RWPE1 (cell line): ENCODE data around the gene MTHFD1.

Source experiments
- CTCF ChIA-PET: fragments of 350-600 bp; sonication (Branson Sonifier 250); formaldehyde crosslinking; extraction: SDS; loops from one replicate; lab custom pipeline; 2021; lab: Yijun Ruan, JAX
- POLR2A ChIA-PET: fragments of 400-600 bp; formaldehyde crosslinking; extraction: SDS; loops from one replicate; lab custom pipeline; 2020; ENCODE audit warnings: antibody characterized with exemption; ENCODE audit not compliant: low non-redundant PET; lab: Yijun Ruan, JAX
- DNase-seq: peaks from one replicate; pipeline ENCODE4 v3.0.0; 2012; ENCODE audit warnings: low spot score
- H3K27ac ChIP-seq: fragments of 450-650 bp; 2 replicates; pipeline ENCODE4 v1.5.1; 2017
- TF ChIP-seq, protein P1 (sequence below): fragments of 450-650 bp; conservative IDR thresholded peaks from 2 replicates; pipeline ENCODE4 v1.5.1; 2017; ENCODE audit warnings: low read depth, mild to moderate bottlenecking

The MTHFD1 gene

DNA sequence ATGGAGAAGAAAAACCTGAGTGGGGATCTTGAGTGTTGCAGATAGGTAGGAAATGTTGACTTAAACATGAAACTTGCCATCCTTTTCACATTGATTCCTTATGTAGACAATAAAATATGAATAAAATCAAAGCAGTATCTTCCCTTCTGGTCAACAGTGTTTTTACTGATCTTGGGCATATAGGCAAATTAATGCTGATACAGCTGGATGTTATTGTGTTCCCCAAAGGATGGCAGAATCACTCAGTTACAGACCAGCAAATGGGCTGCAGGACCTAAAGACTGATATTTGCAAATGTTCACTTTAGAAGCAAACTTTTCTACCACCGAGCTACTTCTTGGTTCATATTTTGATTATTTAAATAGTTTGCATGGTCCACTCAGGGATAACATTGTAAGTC lies 33.9 kb downstream of the MTHFD1 start:
- no peak overlapping the region for H3K27ac ChIP-seq
- DNase-seq, result no peak
- ChIA-PET CTCF (interaction anchor here (1.5 kb wide), 1 partner anchor 8 kb away, joined by 6 read pairs; no protein-coding TSS in a partner anchor), POLR2A (no interaction called here)
- TF ChIP-seq, protein P1, sequence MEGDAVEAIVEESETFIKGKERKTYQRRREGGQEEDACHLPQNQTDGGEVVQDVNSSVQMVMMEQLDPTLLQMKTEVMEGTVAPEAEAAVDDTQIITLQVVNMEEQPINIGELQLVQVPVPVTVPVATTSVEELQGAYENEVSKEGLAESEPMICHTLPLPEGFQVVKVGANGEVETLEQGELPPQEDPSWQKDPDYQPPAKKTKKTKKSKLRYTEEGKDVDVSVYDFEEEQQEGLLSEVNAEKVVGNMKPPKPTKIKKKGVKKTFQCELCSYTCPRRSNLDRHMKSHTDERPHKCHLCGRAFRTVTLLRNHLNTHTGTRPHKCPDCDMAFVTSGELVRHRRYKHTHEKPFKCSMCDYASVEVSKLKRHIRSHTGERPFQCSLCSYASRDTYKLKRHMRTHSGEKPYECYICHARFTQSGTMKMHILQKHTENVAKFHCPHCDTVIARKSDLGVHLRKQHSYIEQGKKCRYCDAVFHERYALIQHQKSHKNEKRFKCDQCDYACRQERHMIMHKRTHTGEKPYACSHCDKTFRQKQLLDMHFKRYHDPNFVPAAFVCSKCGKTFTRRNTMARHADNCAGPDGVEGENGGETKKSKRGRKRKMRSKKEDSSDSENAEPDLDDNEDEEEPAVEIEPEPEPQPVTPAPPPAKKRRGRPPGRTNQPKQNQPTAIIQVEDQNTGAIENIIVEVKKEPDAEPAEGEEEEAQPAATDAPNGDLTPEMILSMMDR, result no peak

DNA sequence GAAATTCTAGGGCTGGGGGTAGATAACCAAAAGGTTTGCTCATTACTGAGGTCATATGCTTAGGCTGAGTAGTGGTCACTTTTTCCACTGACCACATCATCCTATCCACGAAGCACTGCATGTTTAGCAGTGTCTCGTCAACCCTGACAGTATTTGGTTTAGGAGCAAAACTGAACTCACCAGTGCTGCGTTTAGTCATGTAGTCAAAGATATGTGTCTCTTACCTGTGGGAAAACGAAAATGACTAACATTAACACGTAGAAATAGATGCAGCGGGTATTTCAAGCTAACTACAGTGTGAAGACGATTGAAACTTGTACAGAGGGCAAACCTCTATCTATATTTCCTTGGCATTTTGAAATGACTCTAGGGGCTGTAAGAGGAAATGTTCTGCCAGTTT lies 34.6 kb downstream of the MTHFD1 start:
- ChIA-PET POLR2A (no interaction called here), CTCF (interaction anchor here (0.6 kb wide), 1 partner anchor 25 kb away, joined by 4 read pairs; no protein-coding TSS in a partner anchor)
- no peak overlapping the region for H3K27ac ChIP-seq
- TF ChIP-seq, protein P1, result no peak
- no peak for DNase-seq

DNA sequence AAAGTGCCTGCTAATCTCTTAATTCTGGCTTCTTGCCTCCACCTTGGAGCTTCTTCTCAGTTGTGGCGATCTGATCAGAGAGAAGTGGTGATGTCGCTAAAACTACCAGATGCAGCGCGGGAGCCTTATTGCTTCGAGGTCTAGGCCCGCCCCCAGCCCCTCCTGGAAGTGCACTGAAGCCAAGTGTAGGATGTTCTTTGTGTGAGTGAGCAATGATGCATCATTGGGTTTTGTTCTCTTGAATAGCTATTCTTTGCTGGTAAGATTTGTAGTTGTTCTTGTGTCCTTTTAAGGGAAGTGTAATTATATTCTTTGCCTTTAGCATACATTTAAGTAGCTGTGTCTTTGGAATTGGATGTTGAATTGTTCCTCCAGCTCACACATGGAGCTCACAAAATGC lies 35.8 kb downstream of the MTHFD1 start:
- TF ChIP-seq, protein P1, result no peak
- no peak overlapping the region for H3K27ac ChIP-seq
- ChIA-PET POLR2A (no interaction called here), CTCF (interaction anchor here (0.6 kb wide), 1 partner anchor 110 kb away, joined by 3 read pairs; no protein-coding TSS in a partner anchor)
- DNase-seq, result no peak

DNA sequence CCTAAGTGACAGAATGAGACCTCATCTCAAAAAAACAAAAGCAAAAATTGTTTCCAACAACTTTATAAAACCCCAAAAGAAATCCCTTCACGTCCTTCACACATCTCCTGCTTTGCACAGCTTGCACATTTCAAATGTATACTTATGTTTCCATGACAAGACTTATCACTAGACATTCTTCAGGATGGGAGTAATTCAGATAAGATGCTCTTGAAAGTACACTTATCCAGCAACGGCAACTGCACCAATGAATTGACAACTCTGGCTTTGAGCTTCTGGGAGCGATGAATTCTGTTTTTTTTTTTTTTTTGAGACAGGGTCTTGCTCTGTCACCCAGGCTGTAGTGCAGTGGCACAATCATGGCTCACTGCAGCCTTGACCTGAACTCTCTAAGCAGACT lies 46.4 kb downstream of the MTHFD1 start:
- TF ChIP-seq, protein P1, result no peak
- ChIA-PET POLR2A (no interaction called here), CTCF (interaction anchor here (0.6 kb wide), 1 partner anchor 74 kb away, joined by 5 read pairs; no protein-coding TSS in a partner anchor)
- DNase-seq, result no peak
- H3K27ac ChIP-seq, result no peak overlapping the region

DNA sequence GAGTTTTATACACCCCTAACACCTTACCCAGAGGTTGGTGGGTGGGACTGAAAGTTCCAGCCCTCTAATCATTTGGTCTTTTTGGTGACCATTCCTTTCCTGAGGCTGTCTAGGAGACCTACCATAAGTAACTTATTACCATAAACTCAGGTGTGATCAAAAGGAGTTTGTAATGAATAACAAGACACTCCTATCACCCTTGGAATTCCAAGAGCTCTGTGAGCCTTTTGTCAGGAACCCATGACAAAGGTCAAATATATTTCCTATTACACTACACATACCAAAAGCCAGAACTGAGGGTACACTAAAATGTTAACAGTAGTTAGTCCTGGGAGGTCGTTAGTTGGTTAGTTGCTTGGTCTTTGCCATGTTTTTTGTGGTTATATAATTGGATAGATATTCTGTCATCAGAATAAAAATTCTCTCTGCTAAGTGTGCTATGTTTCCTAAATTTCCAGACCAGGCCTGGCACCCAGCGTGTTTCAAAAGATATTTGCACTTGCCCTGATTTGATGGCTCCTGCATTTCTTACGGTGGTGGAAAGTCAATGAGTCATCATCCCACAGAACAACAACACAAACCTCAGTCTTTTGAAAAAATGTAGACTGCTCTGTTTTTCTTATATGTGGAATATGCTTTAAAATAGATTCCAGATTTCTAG lies 50.2 kb downstream of the MTHFD1 start:
- no peak overlapping the region for H3K27ac ChIP-seq
- TF ChIP-seq, protein P1, result no peak
- ChIA-PET POLR2A (no interaction called here), CTCF (interaction anchor here (0.6 kb wide), 1 partner anchor 63 kb away, joined by 3 read pairs; no protein-coding TSS in a partner anchor)
- DNase-seq, result no peak

DNA sequence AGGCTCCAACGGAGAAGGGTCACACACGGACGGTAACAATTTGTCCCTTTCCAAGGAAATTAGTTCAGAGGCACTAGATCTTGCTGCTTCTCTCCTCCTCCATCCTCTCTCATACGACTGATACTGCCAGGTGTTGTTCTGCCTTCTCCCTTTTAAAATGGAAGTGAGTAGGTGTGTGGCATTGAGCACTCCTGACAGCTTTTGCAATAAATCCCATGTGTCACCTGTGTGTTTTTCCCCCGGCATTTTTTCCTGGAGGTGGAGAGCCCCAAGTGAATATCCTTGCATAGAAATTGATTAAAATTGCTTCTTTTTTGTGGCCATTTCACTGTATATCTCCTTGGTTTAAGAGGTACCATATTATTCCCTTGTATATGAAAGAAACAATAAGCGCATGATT lies 51.0 kb downstream of the MTHFD1 start:
- no peak overlapping the region for H3K27ac ChIP-seq
- TF ChIP-seq, protein P1, result no peak
- POLR2A ChIA-PET, result no interaction called here
- CTCF ChIA-PET, result interaction anchor here (0.8 kb wide), 1 partner anchor 9 kb away, joined by 4 read pairs; no protein-coding TSS in a partner anchor
- DNase-seq, result no peak
